Thymus (tissue), 11 donors: ENCODE measurements around the gene THOP1. TPM values are rescaled to one million over a fixed set of nuclear protein-coding genes. Genes with fewer than 3 reads are reported as not detected.

Experiments used
- DNase-seq, 9 donors: peaks; one replicate each; pipeline ENCODE4 v3.0.0-alpha.2; 2013; ENCODE audit warnings: low spot score in 9 of 9, low read depth in 6 of 9, missing footprints in 1 of 9
- H3K27ac ChIP-seq, 2 donors: one replicate each; pipeline ENCODE4 v1.5.1; 2013; ENCODE audit warnings: control low read depth in 1 of 2, low read depth in 1 of 2, low read length in 1 of 2, mild to moderate bottlenecking in 1 of 2, moderate library complexity in 1 of 2
- H3K27me3 ChIP-seq, 2 donors: one replicate each; pipeline ENCODE4 v1.5.1; 2013; ENCODE audit warnings: low read length in 1 of 2; ENCODE audit not compliant: control insufficient read depth in 2 of 2, insufficient read depth in 1 of 2
- H3K36me3 ChIP-seq, 2 donors: one replicate each; pipeline ENCODE4 v1.5.1; 2013; ENCODE audit warnings: low read length in 1 of 2, mild to moderate bottlenecking in 1 of 2, moderate library complexity in 1 of 2; ENCODE audit not compliant: control insufficient read depth in 2 of 2, insufficient read depth in 2 of 2
- H3K4me1 ChIP-seq, 2 donors: one replicate each; pipeline ENCODE4 v1.5.1; 2013; ENCODE audit warnings: low read length in 2 of 2; ENCODE audit not compliant: control insufficient read depth in 2 of 2, insufficient read depth in 2 of 2
- H3K4me3 ChIP-seq, 2 donors: one replicate each; pipeline ENCODE4 v1.5.1; 2013; ENCODE audit warnings: low read length in 2 of 2, control low read depth in 1 of 2, mild to moderate bottlenecking in 1 of 2
- H3K9me3 ChIP-seq, 2 donors: one replicate each; pipeline ENCODE4 v1.5.1; 2013; ENCODE audit warnings: low read length in 1 of 2, mild to moderate bottlenecking in 1 of 2; ENCODE audit not compliant: control insufficient read depth in 2 of 2, insufficient read depth in 1 of 2
- WGBS: extraction: QIAGEN DNeasy Blood & Tissue Kit; methylation state at CpG from one replicate; pipeline ENCODE4 v1.1.7; 2013; 5-methylcytosine and 5-hydroxymethylcytosine counted together
- polyA plus RNA-seq: library from polyadenylated mRNA; stranded (reverse); fragments of 200-250 nt; gene quantifications from one replicate; pipeline ENCODE4 v1.2.3, GENCODE V29; 2013
- total RNA-seq: library from RNA; stranded (reverse); fragments of 120-200 nt; gene quantifications from one replicate; pipeline ENCODE4 v1.2.4, GENCODE V29; 2013
- donor health status: healthy.

Gene THOP1
- total and polyA plus RNA-seq, 2 donors, result 62.7 to 93.9 TPM

DNA sequence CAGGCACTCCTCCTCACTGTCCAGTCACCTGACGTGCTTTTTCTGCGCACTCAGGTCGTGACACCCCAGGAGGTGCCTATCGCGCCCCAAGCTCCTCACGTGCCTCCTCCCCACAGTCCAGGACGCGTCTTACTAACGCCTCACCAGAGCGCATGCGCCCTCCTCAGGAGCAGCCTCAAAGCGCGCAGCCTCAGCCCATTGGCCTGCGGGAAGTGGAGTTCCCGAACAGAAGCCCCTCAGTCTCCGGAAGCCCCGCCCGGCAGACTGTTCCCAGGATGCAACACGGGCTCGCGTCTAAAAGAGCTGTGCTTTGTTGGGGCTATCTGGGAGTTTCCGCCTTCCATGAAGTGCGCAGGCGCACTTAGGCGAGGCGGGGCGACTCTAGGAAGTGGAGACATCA, 73.6 kb downstream of the THOP1 start:
- Histone ChIP-seq H3K4me1 (peaks cover 7 to 14% of the 10 kb centered on the region in 2 donors), H3K36me3 (peaks cover 0 to 6% of the 10 kb centered on the region in 2 donors), H3K27me3 (peaks cover 0 to 5% of the 10 kb centered on the region in 2 donors), H3K4me3 (no peak overlapping the region), H3K9me3 (peaks cover 0 to 24% of the 10 kb centered on the region in 2 donors), H3K27ac (no peak overlapping the region)
- DNase-seq, result no peak
- WGBS, result 88% methylated on average over 27 of the region's 27 CpGs

DNA sequence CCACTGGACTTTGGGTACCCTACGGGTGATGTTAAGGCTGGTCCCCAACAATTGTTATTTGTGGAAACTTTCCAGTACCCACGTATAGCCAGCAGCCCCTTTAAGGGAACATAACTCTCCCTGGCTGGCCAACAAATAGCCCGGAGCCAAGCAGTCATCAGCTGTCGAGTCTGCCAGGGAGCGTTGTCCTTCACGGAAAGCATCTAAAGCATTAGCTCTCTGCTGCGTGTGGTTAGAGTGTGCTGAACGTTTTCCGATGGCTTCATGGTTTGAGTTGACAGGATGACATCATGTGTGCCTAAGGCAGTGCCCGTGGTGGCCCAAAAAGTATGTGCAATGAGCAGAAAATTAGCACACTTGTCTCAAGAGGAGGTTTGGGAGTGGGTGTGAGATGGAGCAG, 78.5 kb downstream of the THOP1 start:
- Histone ChIP-seq H3K27ac (no peak overlapping the region), H3K4me1 (peaks cover 0 to 3% of the 10 kb centered on the region in 2 donors), H3K4me3 (no peak overlapping the region), H3K36me3 (no peaks in the 10 kb centered on the region), H3K27me3 (peaks cover 0 to 4% of the 10 kb centered on the region in 2 donors), H3K9me3 (peaks cover 0 to 23% of the 10 kb centered on the region in 2 donors)
- 93% methylated on average over 10 of the region's 10 CpGs for WGBS
- no peak for DNase-seq

Other genes with a start within 250 kb of the THOP1 start
- gene GNG7, start 82.8 kb upstream of the THOP1 start, total RNA-seq, result 0.71 TPM
- gene GNG7, start 82.8 kb upstream of the THOP1 start, polyA plus RNA-seq, result 4.2 TPM
- gene DIRAS1, start 64.1 kb upstream of the THOP1 start, total RNA-seq, result 0.05 TPM
- gene DIRAS1, start 64.1 kb upstream of the THOP1 start, polyA plus RNA-seq, result 0.27 TPM
- 21.2 TPM for gene SLC39A3, start 45.5 kb upstream of the THOP1 start, total RNA-seq
- gene SLC39A3, start 45.5 kb upstream of the THOP1 start, polyA plus RNA-seq, result 19.2 TPM
- gene SGTA, start 2.2 kb upstream of the THOP1 start, total RNA-seq, result 29.4 TPM
- gene SGTA, start 2.2 kb upstream of the THOP1 start, polyA plus RNA-seq, result 55.4 TPM
- 4.4 TPM for gene ZNF554, start 34.4 kb downstream of the THOP1 start, total RNA-seq
- gene ZNF554, start 34.4 kb downstream of the THOP1 start, polyA plus RNA-seq, result 7.1 TPM
- gene ZNF555, start 56.0 kb downstream of the THOP1 start, total RNA-seq, result 4.2 TPM
- gene ZNF555, start 56.0 kb downstream of the THOP1 start, polyA plus RNA-seq, result 4.2 TPM
- gene ZNF556, start 81.8 kb downstream of the THOP1 start, total RNA-seq, result 0.33 TPM
- 0.16 TPM for gene ZNF556, start 81.8 kb downstream of the THOP1 start, polyA plus RNA-seq
- gene ZNF57, start 115.4 kb downstream of the THOP1 start, total RNA-seq, result 3.3 TPM
- 7.8 TPM for gene ZNF57, start 115.4 kb downstream of the THOP1 start, polyA plus RNA-seq
- gene ZNF77, start 159.5 kb downstream of the THOP1 start, total RNA-seq, result 7.7 TPM
- 4.6 TPM for gene ZNF77, start 159.5 kb downstream of the THOP1 start, polyA plus RNA-seq
- gene TLE6, start 192.1 kb downstream of the THOP1 start, total RNA-seq, result 1.4 TPM
- 4.9 TPM for gene TLE6, start 192.1 kb downstream of the THOP1 start, polyA plus RNA-seq
- gene TLE2, start 243.8 kb downstream of the THOP1 start, total RNA-seq, result 2.0 TPM
- 16.8 TPM for gene TLE2, start 243.8 kb downstream of the THOP1 start, polyA plus RNA-seq